ENCODE data around the gene PAX9.

DNA sequence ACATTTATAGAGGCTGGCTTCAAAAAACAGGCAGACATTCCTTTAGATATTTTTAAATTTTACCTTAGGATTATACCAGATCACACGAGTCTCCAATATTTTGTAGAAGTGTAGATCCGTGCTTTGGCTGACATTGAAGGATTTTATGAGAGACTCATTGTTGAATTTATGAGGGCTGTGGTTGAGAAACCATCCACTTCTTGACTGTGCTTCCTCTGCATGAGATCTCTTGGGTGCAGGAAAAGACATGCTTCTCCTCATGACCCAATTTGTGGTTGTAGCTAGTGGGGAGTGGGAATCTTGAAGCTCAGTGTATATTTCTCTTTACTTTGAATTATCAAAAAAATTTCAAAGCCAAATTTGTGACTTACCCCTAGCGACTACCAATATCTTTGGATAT, 42.5 kb upstream of the PAX9 start:
- TF ChIP-seq CTCF (IDR thresholded peaks at IDR 0.05; ENCODE audit: insufficient read depth, low read length, poor library complexity, severe bottlenecking) (no peak), EZH2phosphoT487 (conservative IDR thresholded peaks at IDR 0.05; ENCODE audit: low read length) (no peak)

All from SU-DHL-6 (cell line).